HL-60 (cell line): ENCODE measurements around the gene SEMA7A.

Experiments
- DNase-seq, 2 experiments: peaks; one replicate each; pipeline ENCODE4 v3.0.0-alpha.2; 2010 to 2020; ENCODE audit warnings: low read depth in 1 of 2, low spot score in 1 of 2
- H3K27ac ChIP-seq: fragments of 250-450 bp; sonication (Bioruptor Pico); replicated peaks from 2 replicates; pipeline ENCODE4 v1.5.1; 2020; ENCODE audit warnings: mild to moderate bottlenecking, moderate library complexity
- H3K27me3 ChIP-seq: fragments of 250-450 bp; sonication (Bioruptor Pico); 2 replicates; pipeline ENCODE4 v1.5.1; 2021; ENCODE audit warnings: mild to moderate bottlenecking, moderate library complexity; ENCODE audit not compliant: insufficient read depth, poor library complexity, severe bottlenecking
- H3K4me3 ChIP-seq: replicated peaks from 2 replicates; pipeline ENCODE4 v1.5.1; 2011; ENCODE audit warnings: mild to moderate bottlenecking, control low read depth, low read length; ENCODE audit not compliant: insufficient read depth
- GABPA ChIP-seq: IDR thresholded peaks from 2 replicates; pipeline ENCODE4 v1.6.1; 2012; ENCODE audit warnings: low read depth
- POLR2AphosphoS5 ChIP-seq: IDR thresholded peaks from 2 replicates; pipeline ENCODE4 v1.6.1; 2012; ENCODE audit warnings: low read depth
- SPI1 ChIP-seq: IDR thresholded peaks from 2 replicates; pipeline ENCODE4 v1.6.1; 2012; ENCODE audit warnings: low read depth, mild to moderate bottlenecking, borderline replicate concordance
- TF ChIP-seq, protein P1 (sequence below): IDR thresholded peaks from 2 replicates; pipeline ENCODE4 v1.6.1; 2012; ENCODE audit warnings: low read depth; ENCODE audit not compliant: insufficient replicate concordance
- TF ChIP-seq, protein P2 (sequence below): IDR thresholded peaks from one replicate; pipeline ENCODE4 v1.5.1; 2011; ENCODE audit warnings: low read length, control low read depth, inconsistent platforms; ENCODE audit not compliant: insufficient read depth

The SEMA7A gene

DNA sequence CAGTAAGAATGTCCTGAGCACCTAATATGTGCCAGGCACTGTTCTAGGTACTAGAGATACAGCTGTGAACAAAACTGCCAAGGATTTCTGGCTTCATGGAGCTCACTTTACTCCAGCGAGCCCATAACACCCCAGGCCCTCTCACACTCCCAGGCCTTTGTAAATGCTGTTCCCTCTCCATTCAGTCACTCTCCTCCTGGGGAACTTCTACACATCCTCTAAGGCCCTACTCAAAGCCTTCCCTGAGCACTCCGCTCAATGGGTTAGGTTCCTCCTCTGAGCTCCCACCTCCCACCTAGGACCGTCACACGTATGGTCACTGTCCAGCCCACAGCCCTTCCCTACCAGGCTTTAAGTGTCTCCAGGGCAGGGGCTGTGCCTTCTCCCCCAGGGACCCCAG lies 27.2 kb downstream of the SEMA7A start:
- no peak for DNase-seq
- Histone ChIP-seq H3K27me3 (no peaks in the 10 kb centered on the region), H3K27ac (no peak overlapping the region), H3K4me3 (no peak overlapping the region)
- TF ChIP-seq, protein P1, sequence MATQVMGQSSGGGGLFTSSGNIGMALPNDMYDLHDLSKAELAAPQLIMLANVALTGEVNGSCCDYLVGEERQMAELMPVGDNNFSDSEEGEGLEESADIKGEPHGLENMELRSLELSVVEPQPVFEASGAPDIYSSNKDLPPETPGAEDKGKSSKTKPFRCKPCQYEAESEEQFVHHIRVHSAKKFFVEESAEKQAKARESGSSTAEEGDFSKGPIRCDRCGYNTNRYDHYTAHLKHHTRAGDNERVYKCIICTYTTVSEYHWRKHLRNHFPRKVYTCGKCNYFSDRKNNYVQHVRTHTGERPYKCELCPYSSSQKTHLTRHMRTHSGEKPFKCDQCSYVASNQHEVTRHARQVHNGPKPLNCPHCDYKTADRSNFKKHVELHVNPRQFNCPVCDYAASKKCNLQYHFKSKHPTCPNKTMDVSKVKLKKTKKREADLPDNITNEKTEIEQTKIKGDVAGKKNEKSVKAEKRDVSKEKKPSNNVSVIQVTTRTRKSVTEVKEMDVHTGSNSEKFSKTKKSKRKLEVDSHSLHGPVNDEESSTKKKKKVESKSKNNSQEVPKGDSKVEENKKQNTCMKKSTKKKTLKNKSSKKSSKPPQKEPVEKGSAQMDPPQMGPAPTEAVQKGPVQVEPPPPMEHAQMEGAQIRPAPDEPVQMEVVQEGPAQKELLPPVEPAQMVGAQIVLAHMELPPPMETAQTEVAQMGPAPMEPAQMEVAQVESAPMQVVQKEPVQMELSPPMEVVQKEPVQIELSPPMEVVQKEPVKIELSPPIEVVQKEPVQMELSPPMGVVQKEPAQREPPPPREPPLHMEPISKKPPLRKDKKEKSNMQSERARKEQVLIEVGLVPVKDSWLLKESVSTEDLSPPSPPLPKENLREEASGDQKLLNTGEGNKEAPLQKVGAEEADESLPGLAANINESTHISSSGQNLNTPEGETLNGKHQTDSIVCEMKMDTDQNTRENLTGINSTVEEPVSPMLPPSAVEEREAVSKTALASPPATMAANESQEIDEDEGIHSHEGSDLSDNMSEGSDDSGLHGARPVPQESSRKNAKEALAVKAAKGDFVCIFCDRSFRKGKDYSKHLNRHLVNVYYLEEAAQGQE: no peak
- TF ChIP-seq, protein P2, sequence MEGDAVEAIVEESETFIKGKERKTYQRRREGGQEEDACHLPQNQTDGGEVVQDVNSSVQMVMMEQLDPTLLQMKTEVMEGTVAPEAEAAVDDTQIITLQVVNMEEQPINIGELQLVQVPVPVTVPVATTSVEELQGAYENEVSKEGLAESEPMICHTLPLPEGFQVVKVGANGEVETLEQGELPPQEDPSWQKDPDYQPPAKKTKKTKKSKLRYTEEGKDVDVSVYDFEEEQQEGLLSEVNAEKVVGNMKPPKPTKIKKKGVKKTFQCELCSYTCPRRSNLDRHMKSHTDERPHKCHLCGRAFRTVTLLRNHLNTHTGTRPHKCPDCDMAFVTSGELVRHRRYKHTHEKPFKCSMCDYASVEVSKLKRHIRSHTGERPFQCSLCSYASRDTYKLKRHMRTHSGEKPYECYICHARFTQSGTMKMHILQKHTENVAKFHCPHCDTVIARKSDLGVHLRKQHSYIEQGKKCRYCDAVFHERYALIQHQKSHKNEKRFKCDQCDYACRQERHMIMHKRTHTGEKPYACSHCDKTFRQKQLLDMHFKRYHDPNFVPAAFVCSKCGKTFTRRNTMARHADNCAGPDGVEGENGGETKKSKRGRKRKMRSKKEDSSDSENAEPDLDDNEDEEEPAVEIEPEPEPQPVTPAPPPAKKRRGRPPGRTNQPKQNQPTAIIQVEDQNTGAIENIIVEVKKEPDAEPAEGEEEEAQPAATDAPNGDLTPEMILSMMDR: no peak

DNA sequence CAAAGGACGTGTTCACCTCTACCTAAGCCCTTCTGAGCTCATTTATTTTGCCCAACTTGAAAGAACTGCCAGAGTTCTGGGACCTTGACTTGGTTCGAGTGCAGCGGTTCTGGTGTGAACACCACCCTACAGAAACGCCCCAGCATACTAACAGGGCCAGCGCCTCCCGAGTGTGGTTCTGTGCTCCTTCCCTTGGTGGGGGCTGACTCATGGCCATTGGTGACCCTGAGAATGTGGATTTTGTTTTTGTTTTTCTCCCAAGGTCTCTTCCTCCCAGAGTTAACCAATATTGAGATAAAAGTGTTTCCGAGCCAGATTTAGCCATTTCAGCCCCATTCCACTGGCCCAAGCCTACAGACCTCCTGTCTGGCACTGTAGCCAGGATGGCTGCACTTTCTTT lies 27.9 kb downstream of the SEMA7A start:
- no peak overlapping the region for H3K4me3 ChIP-seq
- TF ChIP-seq, protein P2: no peak
- TF ChIP-seq, protein P1: no peak
- TF ChIP-seq GABPA: no peak
- no peak for TF ChIP-seq SPI1
- no peak for TF ChIP-seq POLR2AphosphoS5
- DNase-seq: no peak
- H3K27ac ChIP-seq: no peak overlapping the region
- no peaks in the 10 kb centered on the region for H3K27me3 ChIP-seq

DNA sequence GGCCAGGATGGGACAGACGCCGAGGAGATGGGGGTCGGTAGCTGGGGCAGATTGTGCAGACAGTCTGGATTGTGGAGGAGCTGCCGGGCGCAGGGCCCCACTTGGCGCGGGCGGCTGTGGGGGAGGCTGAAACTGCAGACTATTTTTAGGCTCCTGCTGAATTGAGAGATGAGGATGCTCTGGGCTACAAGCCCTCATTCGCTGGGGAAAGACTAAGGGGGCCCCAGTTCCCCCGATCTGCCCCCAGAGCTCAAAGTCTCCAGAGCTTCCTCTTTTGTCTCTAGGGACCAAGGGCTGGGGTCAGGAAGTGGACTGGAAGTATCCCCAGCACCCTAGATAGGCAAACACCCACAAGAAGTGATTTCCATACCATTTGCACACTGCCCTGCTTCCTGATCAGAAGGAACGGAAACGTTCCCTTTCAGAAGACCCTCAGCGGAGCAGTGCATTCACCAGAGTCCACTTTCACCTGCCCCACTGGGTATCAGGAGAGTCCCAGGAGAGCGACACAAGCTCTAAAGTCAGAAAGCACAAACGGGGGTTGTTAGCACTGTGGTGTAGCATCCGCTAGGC lies 29.7 kb downstream of the SEMA7A start:
- peak; percentile 35 to 63 for DNase-seq
- Histone ChIP-seq H3K27me3 (no peaks in the 10 kb centered on the region), H3K27ac (peak overlapping the region; percentile 62), H3K4me3 (no peak overlapping the region)
- TF ChIP-seq, protein P2: no peak
- TF ChIP-seq GABPA (no peak), SPI1 (0 out of 2 replicates have a peak, but pooled peaks have one; percentile 37)

DNA sequence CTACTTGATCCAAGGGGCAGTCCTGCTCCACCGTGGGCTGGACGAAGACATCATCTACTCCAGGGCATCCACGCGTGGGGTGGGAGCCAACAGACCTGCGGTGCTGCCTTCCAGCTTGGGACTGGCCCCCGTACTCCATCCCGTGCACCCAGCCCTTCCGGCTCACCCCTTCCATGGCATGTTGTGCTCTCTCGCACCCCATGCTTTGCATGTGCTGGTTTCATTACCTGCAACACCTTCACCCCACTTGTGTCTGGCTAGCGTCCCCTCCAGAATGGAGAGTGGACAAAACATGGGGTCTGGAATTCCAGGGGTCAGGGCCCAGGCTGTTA lies 30.2 kb downstream of the SEMA7A start:
- no peak for DNase-seq
- Histone ChIP-seq H3K27me3 (no peaks in the 10 kb centered on the region), H3K4me3 (no peak overlapping the region), H3K27ac (peak overlapping the region; percentile 62)
- TF ChIP-seq, protein P1: no peak
- TF ChIP-seq SPI1 (no peak), GABPA (no peak), POLR2AphosphoS5 (no peak)
- TF ChIP-seq, protein P2: no peak
